ENCODE results near the gene LRMDA.

- TF ChIP-seq CTCF (IDR thresholded peaks at IDR 0.05) (no peak), POLR2A (IDR thresholded peaks at IDR 0.05; ENCODE audit: low read length) (no peak), RFX5 (IDR thresholded peaks at IDR 0.05) (no peak), CEBPB (IDR thresholded peaks at IDR 0.05) (no peak), BHLHE40 (IDR thresholded peaks at IDR 0.05; ENCODE audit: low read depth, low read length) (no peak), MAX (IDR thresholded peaks at IDR 0.05) (no peak)
These were observed 34.0 kb downstream of the LRMDA start for GRCh38 chr10:75465450-75465827.

All from A549 (cell line).